Measurements from ENCODE around the gene C2orf42.

The C2orf42 gene

DNA sequence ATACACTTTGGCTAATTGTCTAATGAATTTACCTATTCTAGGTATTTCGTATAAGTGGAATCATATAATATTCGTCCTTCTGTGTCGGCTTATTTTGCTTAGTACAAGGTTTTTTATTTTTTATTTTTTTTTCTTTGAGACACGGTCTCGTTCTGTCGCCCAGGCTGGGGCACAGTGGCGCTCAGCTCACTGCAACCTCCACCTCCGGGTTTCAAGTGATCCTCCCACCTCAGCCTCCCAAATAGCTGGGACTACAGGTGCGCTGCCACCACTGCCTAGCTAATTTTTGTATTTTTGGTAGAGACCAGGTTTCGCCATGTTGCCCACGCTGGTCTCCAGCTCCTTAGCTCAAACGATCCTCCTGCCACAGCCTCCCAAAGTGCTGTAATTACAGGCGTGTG is 65.3 kb downstream of the C2orf42 start:
- TF ChIP-seq, protein P1, sequence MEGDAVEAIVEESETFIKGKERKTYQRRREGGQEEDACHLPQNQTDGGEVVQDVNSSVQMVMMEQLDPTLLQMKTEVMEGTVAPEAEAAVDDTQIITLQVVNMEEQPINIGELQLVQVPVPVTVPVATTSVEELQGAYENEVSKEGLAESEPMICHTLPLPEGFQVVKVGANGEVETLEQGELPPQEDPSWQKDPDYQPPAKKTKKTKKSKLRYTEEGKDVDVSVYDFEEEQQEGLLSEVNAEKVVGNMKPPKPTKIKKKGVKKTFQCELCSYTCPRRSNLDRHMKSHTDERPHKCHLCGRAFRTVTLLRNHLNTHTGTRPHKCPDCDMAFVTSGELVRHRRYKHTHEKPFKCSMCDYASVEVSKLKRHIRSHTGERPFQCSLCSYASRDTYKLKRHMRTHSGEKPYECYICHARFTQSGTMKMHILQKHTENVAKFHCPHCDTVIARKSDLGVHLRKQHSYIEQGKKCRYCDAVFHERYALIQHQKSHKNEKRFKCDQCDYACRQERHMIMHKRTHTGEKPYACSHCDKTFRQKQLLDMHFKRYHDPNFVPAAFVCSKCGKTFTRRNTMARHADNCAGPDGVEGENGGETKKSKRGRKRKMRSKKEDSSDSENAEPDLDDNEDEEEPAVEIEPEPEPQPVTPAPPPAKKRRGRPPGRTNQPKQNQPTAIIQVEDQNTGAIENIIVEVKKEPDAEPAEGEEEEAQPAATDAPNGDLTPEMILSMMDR (IDR thresholded peaks at IDR 0.05), result no peak

- TF ChIP-seq, protein P1 (IDR thresholded peaks at IDR 0.05), result no peak
Measured at GRCh38 chr2:70124983-70125480, 65.8 kb downstream of the C2orf42 start.

GRCh38 chr2:70123829-70124116 is 67.0 kb downstream of the C2orf42 start:
- TF ChIP-seq, protein P1 (IDR thresholded peaks at IDR 0.05), result no peak

DNA sequence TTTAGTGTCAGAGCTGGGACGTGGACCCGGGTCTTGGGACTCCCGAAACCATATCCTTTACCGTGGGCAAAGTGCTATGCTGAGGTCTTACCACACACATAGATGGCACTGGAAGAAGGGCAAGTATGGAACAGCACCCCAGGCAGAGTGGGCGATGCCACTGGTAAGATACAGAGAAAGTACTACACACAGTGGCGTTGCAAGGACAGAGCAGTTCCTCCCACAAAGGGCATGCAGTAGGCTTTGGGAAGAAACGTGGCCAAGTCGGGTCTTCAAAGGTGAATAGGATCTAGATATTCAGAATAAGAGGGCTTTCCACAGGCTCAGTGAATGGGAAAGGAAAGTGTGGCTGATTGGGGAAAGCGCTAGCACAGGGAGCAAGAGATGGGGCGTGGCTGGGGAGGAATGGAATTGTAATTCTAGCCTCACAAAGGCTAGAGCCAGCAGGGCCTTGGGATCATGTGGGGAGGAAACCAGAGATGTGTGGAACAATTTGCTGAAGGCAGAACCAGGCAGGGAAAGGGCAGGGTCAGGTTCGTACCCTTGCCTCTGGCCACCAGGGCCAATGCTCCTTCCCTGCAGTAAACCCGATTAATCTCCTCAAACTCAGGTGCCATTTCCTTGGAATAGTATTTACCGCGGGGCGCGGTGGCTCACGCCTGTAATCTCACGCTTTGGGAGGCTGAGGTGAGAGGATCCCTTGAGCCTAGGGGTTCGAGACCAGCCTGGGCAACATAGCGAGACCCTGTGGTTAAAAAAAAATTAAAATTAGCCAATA is 67.6 kb downstream of the C2orf42 start:
- TF ChIP-seq, protein P1 (IDR thresholded peaks at IDR 0.05), result no peak

- TF ChIP-seq, protein P1 (IDR thresholded peaks at IDR 0.05), result no peak
Measured at GRCh38 chr2:70122470-70122869, 68.3 kb downstream of the C2orf42 start.

DNA sequence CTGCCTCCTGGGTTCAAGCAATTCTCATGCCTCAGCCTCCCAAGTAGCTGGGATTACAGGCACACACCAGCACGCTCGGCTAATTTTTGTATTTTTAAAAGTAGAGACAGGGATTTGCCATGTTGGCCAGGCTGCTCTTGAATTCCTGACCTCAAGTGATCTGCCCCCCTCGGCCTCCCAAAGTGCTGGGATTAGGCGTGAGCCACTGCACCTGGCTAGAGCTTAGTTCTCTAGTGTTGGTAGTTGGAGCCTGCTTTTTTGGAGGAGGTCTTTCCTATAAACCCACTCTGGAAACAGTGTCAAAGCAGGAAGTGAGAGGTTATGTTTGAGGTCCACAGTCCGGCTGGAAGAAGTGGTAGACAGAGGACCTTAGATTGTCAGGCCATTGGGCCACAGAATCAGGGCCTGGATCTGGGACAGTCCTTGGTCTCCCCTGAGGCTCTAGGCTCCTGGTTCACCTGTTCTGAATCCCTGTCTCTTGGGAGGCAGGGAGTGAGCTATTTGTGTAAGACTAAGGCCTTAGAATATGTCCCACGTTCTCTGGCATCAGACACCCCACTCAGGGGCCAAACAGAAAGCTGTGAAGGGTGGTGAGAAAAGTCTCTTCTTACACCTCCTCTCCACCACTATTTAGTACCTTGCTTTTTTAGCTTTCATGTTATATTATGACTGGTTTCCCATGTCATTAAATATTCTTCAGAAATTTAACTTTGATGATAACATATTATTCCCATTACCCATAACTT is 69.0 kb downstream of the C2orf42 start:
- TF ChIP-seq, protein P1 (IDR thresholded peaks at IDR 0.05), result no peak

DNA sequence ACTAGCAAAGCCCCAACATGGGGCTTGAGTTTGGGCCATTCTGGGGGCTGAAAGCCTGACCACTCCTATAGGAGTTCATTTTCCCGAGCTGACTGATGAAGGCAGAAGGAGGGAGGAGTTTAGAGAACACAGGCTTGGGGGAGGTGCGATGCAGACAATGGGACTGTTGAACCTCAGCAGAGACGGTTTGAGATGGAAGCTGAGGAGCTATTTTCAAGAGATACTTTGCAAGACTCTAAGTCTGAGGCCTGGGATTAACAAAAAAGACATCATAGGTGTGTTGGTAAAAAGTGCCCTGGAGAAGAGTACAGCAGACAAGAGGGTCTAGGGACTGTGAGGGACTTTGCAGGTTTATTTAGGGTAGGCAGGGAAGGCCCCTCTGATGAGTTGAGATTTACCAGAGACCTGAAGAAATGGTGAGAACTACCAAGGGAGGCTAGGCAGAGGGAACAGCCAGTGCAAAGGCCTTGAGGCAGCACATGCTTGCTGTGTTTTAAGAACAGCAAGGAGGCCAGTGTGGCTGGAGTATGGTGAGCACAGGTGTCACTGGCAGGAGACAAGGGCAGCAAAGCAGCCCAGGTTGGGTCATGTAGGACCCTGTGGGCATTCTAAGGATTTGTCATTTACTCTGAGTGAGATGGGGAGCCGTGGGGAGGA is 71.9 kb downstream of the C2orf42 start:
- TF ChIP-seq, protein P1 (IDR thresholded peaks at IDR 0.05), result no peak

Measured in LNCAP (cell line).